ENCODE results near the gene ATP5ME. TPM values are rescaled to one million over a fixed set of nuclear protein-coding genes. Genes with fewer than 3 reads are reported as not detected.

ATP5ME gene
- total and polyA plus RNA-seq, 4 donors, result 31.4 to 621 (median 169) TPM

DNA sequence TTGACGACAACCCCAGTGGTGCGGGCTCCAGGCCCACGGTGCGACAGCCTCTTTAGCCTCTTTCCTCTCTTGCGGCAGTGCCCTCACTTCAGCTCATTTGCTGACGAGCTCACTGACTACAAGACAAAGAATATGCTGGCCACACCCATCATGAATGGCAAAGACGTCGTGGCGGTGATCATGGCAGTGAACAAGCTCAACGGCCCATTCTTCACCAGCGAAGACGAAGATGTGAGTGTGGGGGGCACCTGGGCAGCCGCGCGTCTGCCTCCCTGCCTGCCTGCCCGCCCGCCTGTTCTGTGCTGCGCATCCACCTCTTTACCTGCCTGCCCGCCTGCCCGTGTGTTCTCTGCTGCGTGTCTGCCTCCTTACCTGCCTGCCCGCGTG is 39.5 kb downstream of the ATP5ME start:
- H3K27ac ChIP-seq (ENCODE audit: low read depth in 1 of 2, low read length in 2 of 2), result no peak overlapping the region
- TF ChIP-seq HNF4A (conservative IDR thresholded peaks at IDR 0.05) (no peak), HNF4G (IDR thresholded peaks at IDR 0.05) (no peak), NR2F2 (IDR thresholded peaks at IDR 0.05) (no peak), FOXA2 (IDR thresholded peaks at IDR 0.05) (no peak), GABPA (IDR thresholded peaks at IDR 0.05 in 1 of 2, conservative IDR thresholded peaks at IDR 0.05 in 1 of 2) (no peak), JUND (IDR thresholded peaks at IDR 0.05) (no peak)
- H3K9ac ChIP-seq (ENCODE audit: low read depth in 1 of 2, low read length in 2 of 2), result no peak overlapping the region
- H3K4me1 ChIP-seq (ENCODE audit: control insufficient read depth in 4 of 4, insufficient read depth in 4 of 4, low read length in 3 of 4), result no peaks in the 10 kb centered on the region
- DNase-seq (ENCODE audit: low spot score), result no peak
- no peak overlapping the region for H3K4me3 ChIP-seq (ENCODE audit: low read depth in 1 of 3, low read length in 3 of 3)
- H3K9me3 ChIP-seq (ENCODE audit: control insufficient read depth in 4 of 4, low read length in 3 of 4), result peaks cover 0 to 4% (median 0%) of the 10 kb centered on the region in 4 donors
- H3K36me3 ChIP-seq (ENCODE audit: control insufficient read depth in 4 of 4, insufficient read depth in 3 of 4, low read depth in 1 of 4, low read length in 3 of 4), result no peaks in the 10 kb centered on the region
- peaks cover 0 to 4% (median 0%) of the 10 kb centered on the region in 4 donors for H3K27me3 ChIP-seq (ENCODE audit: control insufficient read depth in 4 of 4, insufficient read depth in 4 of 4, low read length in 3 of 4)
- WGBS, result 82% methylated on average over 23 of the region's 23 CpGs

DNA sequence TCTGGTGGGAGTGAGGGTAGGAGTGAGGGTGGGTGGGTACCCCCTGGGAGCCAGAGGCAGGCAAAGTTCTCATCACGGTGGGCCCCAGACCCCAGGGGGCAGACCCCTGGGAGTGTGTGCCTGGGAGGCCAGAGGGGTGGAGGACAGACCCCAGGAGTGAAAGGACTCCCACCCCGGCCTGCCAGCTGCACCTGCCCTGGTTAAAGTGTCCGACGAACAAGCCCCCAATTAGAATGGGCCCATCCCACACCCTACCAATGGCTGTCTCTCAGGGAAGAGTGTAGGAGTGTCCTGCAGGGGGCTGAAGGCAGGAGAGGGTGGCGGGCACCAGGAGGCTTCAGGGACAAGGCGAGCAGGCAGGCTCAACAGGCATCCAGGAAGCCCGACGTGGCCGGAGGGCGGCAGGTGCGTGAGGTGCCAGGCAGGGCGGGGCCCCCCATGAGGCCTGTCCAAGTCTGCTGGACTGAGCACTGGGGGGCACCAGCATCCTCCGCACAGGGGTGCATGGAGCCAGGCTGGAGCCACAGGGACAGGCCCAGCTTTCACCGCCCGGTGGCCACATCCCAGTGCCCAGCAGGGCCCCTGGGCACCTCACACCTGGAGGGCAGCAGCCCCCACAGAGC is 40.0 kb downstream of the ATP5ME start:
- DNase-seq (ENCODE audit: low spot score), result no peak
- no peak overlapping the region for H3K4me3 ChIP-seq (ENCODE audit: low read depth in 1 of 3, low read length in 3 of 3)
- WGBS, result 79% methylated on average over 15 of the region's 15 CpGs
- H3K36me3 ChIP-seq (ENCODE audit: control insufficient read depth in 4 of 4, insufficient read depth in 3 of 4, low read depth in 1 of 4, low read length in 3 of 4), result no peaks in the 10 kb centered on the region
- no peak overlapping the region for H3K9ac ChIP-seq (ENCODE audit: low read depth in 1 of 2, low read length in 2 of 2)
- no peak overlapping the region for H3K27ac ChIP-seq (ENCODE audit: low read depth in 1 of 2, low read length in 2 of 2)
- H3K4me1 ChIP-seq (ENCODE audit: control insufficient read depth in 4 of 4, insufficient read depth in 4 of 4, low read length in 3 of 4), result no peaks in the 10 kb centered on the region
- H3K9me3 ChIP-seq (ENCODE audit: control insufficient read depth in 4 of 4, low read length in 3 of 4), result peaks cover 0 to 4% (median 0%) of the 10 kb centered on the region in 4 donors
- TF ChIP-seq NR2F2 (IDR thresholded peaks at IDR 0.05) (no peak), TAF1 (conservative IDR thresholded peaks at IDR 0.05) (no peak), FOXA1 (IDR thresholded peaks at IDR 0.05) (no peak), SP1 (IDR thresholded peaks at IDR 0.05) (no peak), FOXA2 (IDR thresholded peaks at IDR 0.05) (no peak), JUND (IDR thresholded peaks at IDR 0.05) (no peak), MAX (IDR thresholded peaks at IDR 0.05) (no peak), HNF4A (conservative IDR thresholded peaks at IDR 0.05) (no peak), GABPA (IDR thresholded peaks at IDR 0.05 in 1 of 2, conservative IDR thresholded peaks at IDR 0.05 in 1 of 2) (no peak), ZBTB33 (IDR thresholded peaks at IDR 0.05) (no peak), RXRA (IDR thresholded peaks at IDR 0.05) (no peak), RAD21 (IDR thresholded peaks at IDR 0.05) (no peak), HNF4G (IDR thresholded peaks at IDR 0.05) (no peak), YY1 (IDR thresholded peaks at IDR 0.05) (no peak), EGR1 (IDR thresholded peaks at IDR 0.05; ENCODE audit: low read depth in 2 of 2) (no peak)
- TF ChIP-seq, protein P1, sequence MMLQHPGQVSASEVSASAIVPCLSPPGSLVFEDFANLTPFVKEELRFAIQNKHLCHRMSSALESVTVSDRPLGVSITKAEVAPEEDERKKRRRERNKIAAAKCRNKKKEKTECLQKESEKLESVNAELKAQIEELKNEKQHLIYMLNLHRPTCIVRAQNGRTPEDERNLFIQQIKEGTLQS (IDR thresholded peaks at IDR 0.05), result no peak
- TF ChIP-seq, protein P2, sequence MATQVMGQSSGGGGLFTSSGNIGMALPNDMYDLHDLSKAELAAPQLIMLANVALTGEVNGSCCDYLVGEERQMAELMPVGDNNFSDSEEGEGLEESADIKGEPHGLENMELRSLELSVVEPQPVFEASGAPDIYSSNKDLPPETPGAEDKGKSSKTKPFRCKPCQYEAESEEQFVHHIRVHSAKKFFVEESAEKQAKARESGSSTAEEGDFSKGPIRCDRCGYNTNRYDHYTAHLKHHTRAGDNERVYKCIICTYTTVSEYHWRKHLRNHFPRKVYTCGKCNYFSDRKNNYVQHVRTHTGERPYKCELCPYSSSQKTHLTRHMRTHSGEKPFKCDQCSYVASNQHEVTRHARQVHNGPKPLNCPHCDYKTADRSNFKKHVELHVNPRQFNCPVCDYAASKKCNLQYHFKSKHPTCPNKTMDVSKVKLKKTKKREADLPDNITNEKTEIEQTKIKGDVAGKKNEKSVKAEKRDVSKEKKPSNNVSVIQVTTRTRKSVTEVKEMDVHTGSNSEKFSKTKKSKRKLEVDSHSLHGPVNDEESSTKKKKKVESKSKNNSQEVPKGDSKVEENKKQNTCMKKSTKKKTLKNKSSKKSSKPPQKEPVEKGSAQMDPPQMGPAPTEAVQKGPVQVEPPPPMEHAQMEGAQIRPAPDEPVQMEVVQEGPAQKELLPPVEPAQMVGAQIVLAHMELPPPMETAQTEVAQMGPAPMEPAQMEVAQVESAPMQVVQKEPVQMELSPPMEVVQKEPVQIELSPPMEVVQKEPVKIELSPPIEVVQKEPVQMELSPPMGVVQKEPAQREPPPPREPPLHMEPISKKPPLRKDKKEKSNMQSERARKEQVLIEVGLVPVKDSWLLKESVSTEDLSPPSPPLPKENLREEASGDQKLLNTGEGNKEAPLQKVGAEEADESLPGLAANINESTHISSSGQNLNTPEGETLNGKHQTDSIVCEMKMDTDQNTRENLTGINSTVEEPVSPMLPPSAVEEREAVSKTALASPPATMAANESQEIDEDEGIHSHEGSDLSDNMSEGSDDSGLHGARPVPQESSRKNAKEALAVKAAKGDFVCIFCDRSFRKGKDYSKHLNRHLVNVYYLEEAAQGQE (IDR thresholded peaks at IDR 0.05), result no peak
- TF ChIP-seq, protein P3, sequence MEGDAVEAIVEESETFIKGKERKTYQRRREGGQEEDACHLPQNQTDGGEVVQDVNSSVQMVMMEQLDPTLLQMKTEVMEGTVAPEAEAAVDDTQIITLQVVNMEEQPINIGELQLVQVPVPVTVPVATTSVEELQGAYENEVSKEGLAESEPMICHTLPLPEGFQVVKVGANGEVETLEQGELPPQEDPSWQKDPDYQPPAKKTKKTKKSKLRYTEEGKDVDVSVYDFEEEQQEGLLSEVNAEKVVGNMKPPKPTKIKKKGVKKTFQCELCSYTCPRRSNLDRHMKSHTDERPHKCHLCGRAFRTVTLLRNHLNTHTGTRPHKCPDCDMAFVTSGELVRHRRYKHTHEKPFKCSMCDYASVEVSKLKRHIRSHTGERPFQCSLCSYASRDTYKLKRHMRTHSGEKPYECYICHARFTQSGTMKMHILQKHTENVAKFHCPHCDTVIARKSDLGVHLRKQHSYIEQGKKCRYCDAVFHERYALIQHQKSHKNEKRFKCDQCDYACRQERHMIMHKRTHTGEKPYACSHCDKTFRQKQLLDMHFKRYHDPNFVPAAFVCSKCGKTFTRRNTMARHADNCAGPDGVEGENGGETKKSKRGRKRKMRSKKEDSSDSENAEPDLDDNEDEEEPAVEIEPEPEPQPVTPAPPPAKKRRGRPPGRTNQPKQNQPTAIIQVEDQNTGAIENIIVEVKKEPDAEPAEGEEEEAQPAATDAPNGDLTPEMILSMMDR (IDR thresholded peaks at IDR 0.05; ENCODE audit: low read depth, low read length, missing input control), result no peak
- H3K27me3 ChIP-seq (ENCODE audit: control insufficient read depth in 4 of 4, insufficient read depth in 4 of 4, low read length in 3 of 4), result peaks cover 0 to 4% (median 0%) of the 10 kb centered on the region in 4 donors

All from liver (tissue), 9 donors.